Psoas muscle (tissue), 8 donors: ENCODE measurements around the gene MSH3. TPM values are rescaled to one million over a fixed set of nuclear protein-coding genes. Genes with fewer than 3 reads are reported as not detected.
A peak's percentile ranks its signal among the peaks of the same experiment; 100 is the strongest.

Experiments used
- ATAC-seq, 4 donors: fragments of 200-7000 bp; cut with Tn5 transposase; one replicate each; pipeline ENCODE4 v1.9.1; 2020; ENCODE audit warnings: moderate library complexity in 3 of 4, mild to moderate bottlenecking in 2 of 4
- DNase-seq, 2 donors: peaks; one replicate each; pipeline ENCODE4 v3.0.0-alpha.2; 2020
- H3K27ac ChIP-seq: fragments of 200-600 bp; one replicate; pipeline ENCODE4 v1.8.0; 2022
- H3K27me3 ChIP-seq, 3 donors: fragments of 200-600 bp in 1 of 3; one replicate each; pipeline versions ENCODE4 v1.6.1 to v1.8.0; 2013 to 2022; ENCODE audit warnings: low read length in 2 of 3, mild to moderate bottlenecking in 2 of 3, moderate library complexity in 1 of 3; ENCODE audit not compliant: insufficient read depth in 3 of 3
- H3K36me3 ChIP-seq, 2 donors: fragments of 200-600 bp in 1 of 2; one replicate each; pipeline versions ENCODE4 v1.6.1 to v1.8.0; 2013 to 2022; ENCODE audit warnings: low read depth in 1 of 2, mild to moderate bottlenecking in 1 of 2, moderate library complexity in 1 of 2; ENCODE audit not compliant: insufficient read depth in 1 of 2
- H3K4me1 ChIP-seq: fragments of 200-600 bp; one replicate; pipeline ENCODE4 v1.8.0; 2022
- H3K4me3 ChIP-seq: fragments of 200-600 bp; one replicate; pipeline ENCODE4 v1.8.0; 2022; ENCODE audit warnings: mild to moderate bottlenecking
- H3K9me3 ChIP-seq: fragments of 200-600 bp; one replicate; pipeline ENCODE4 v1.8.0; 2022
- CTCF ChIP-seq: fragments of 200-600 bp; IDR thresholded peaks from one replicate; pipeline ENCODE4 v1.8.0; 2022; ENCODE audit warnings: antibody characterized with exemption
- WGBS, 3 donors: extraction: QIAGEN DNeasy Blood & Tissue Kit; methylation state at CpG; one replicate each; pipeline versions ENCODE4 v1.1.6 to v1.1.7; 2013; 5-methylcytosine and 5-hydroxymethylcytosine counted together
- intact Hi-C, 2 donors: fragments of 100-400 bp; cut with DNase I; formaldehyde crosslinking; loops; one replicate each; pipeline versions ENCODE4 v1.11.0 to v1.14.2; 2022
- polyA plus RNA-seq, 3 donors: library from polyadenylated mRNA; stranded (reverse); fragments of 200-250 nt; gene quantifications; one replicate each; pipeline ENCODE4 v1.2.3, GENCODE V29; 2013
- total RNA-seq, 4 donors: library from RNA; stranded (reverse); fragmentation: NEBNext Ultra II Directional in 2 of 4; extraction: Animal tissue kit (Norgen Biotek cat#: 25700) in 2 of 4; gene quantifications; one replicate each; pipeline versions ENCODE4 v1.2.1 to v1.2.4, GENCODE V29; 2021 to 2023
- donor health status: healthy with polysubstance abuse.
- donor health status: DM: no; HTN: no; CAD: no; lungs with moderate emphysema.
- donor health status: Bipolar disorder and iron deficiency.
- donor health status: healthy.
- donor health status: DM: yes; HTN: yes; CAD: no.
- donor health status: DM: no; HTN: no; CAD: no.
- donor health status: DM: no; HTN: no; CAD: no.
- donor health status: DM: yes; HTN: yes; CAD: no.

The MSH3 gene
- total and polyA plus RNA-seq, 7 donors = 2.8 to 12.6 (median 5.8) TPM

- H3K9me3 ChIP-seq = no peaks in the 10 kb centered on the region
- peak overlapping the region; percentile 48 for H3K27ac ChIP-seq
- peaks cover 0 to 14% of the 10 kb centered on the region in 2 donors for H3K36me3 ChIP-seq
- H3K27me3 ChIP-seq = no peaks in the 10 kb centered on the region
- ATAC-seq = peak in 2 of 4 donors; percentile 16 to 17
- intact Hi-C loops = no loop called here
- TF ChIP-seq CTCF = no peak
- WGBS, 3 donors = 84 to 92% (median 87%) methylated on average over 2 of the region's 2 CpGs
- H3K4me3 ChIP-seq = no peak overlapping the region
- no peak for DNase-seq
- H3K4me1 ChIP-seq = peaks cover 9% of the 10 kb centered on the region
These were observed 52.5 kb downstream of the MSH3 start for GRCh38 chr5:80706835-80707447.

GRCh38 chr5:80707645-80708044 is 53.2 kb downstream of the MSH3 start:
- Histone ChIP-seq H3K4me1 (peaks cover 9% of the 10 kb centered on the region), H3K27me3 (no peaks in the 10 kb centered on the region), H3K4me3 (no peak overlapping the region), H3K27ac (peak overlapping the region; percentile 48), H3K36me3 (peaks cover 0 to 7% of the 10 kb centered on the region in 2 donors), H3K9me3 (no peaks in the 10 kb centered on the region)
- intact Hi-C loops = no loop called here
- 73 to 96% (median 86%) methylated on average over 1 of the region's 1 CpG for WGBS, 3 donors
- no peak for DNase-seq
- no peak for TF ChIP-seq CTCF
- peak; percentile 80 to 96 (median 88) for ATAC-seq

- H3K4me3 ChIP-seq = no peak overlapping the region
- ATAC-seq (no peak), DNase-seq (no peak)
- H3K9me3 ChIP-seq = no peaks in the 10 kb centered on the region
- no peaks in the 10 kb centered on the region for H3K27me3 ChIP-seq
- TF ChIP-seq CTCF = no peak
- no peaks in the 10 kb centered on the region for H3K36me3 ChIP-seq
- H3K27ac ChIP-seq = no peak overlapping the region
- 91 to 94% (median 93%) methylated on average over 5 of the region's 5 CpGs for WGBS, 3 donors
- H3K4me1 ChIP-seq = peaks cover 9% of the 10 kb centered on the region
- intact Hi-C loops = no loop called here
These were observed 56.8 kb downstream of the MSH3 start for GRCh38 chr5:80711216-80711615.

GRCh38 chr5:80711938-80712337 is 57.5 kb downstream of the MSH3 start:
- Histone ChIP-seq H3K4me1 (peaks cover 9% of the 10 kb centered on the region), H3K36me3 (no peaks in the 10 kb centered on the region), H3K27me3 (no peaks in the 10 kb centered on the region), H3K4me3 (no peak overlapping the region), H3K27ac (no peak overlapping the region), H3K9me3 (no peaks in the 10 kb centered on the region)
- DNase-seq (no peak), ATAC-seq (no peak)
- TF ChIP-seq CTCF = no peak
- intact Hi-C loops = no loop called here
- 71 to 92% (median 92%) methylated on average over 3 of the region's 3 CpGs for WGBS, 3 donors

- Histone ChIP-seq H3K27me3 (no peaks in the 10 kb centered on the region), H3K36me3 (no peaks in the 10 kb centered on the region), H3K27ac (no peak overlapping the region), H3K9me3 (no peaks in the 10 kb centered on the region), H3K4me3 (no peak overlapping the region), H3K4me1 (peaks cover 2% of the 10 kb centered on the region)
- no peak for TF ChIP-seq CTCF
- 58 to 75% (median 64%) methylated on average over 2 of the region's 2 CpGs for WGBS, 3 donors
- ATAC-seq = no peak
- DNase-seq = no peak
- intact Hi-C loops = no loop called here
These were observed 58.5 kb downstream of the MSH3 start for GRCh38 chr5:80712919-80713318.
